Measurements from ENCODE around the gene MYO9B.
A peak's percentile ranks its signal among the peaks of the same experiment; 100 is the strongest.
"Not testable (repeated sequence)": the region's sequence is repeated elsewhere in the genome, so short reads cannot be mapped to it uniquely, and the experiment has no call there.

Gene MYO9B

DNA sequence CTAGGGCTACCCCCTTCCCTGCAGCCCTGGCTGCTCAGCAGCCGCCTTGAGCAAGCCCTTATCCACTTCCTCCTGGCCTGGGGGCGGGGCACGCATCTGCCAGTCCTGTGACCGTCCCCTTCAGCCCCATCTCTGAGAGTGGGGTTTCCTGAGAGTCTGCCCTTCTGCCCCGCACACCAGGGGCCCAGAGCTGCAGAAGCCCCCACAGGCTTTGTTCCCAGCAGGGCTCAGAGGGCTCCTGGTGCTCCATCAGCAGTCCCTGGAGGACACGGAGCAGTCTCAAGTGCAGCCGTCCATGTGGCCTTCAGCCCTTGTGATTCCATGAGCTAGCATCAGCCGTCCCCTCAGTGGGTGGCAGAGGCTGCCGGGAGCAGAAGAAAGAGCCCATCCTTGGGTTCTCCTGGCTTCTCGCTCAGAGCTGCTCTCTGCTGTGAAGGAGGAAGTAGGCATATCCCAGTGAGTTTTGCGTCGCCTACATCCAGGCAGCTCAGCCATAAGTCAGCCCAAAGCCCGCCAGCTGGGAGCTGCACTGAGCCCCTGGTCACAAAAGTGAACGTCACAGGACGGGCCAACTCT is 16.3 kb downstream of the MYO9B start:
- Histone ChIP-seq H4K91ac (ENCODE audit: low read depth, low read length) (no peak overlapping the region), H3K18ac (ENCODE audit: low read length) (no peak overlapping the region), H2BK12ac (ENCODE audit: low read length) (no peak overlapping the region), H3K27me3 (ENCODE audit: insufficient read depth, low read length) (no peaks in the 10 kb centered on the region), H2BK5ac (ENCODE audit: low read depth, low read length, poor library complexity) (no peak overlapping the region), H3K4ac (ENCODE audit: low read depth, low read length) (peak overlapping the region; percentile 31), H3K36me3 (ENCODE audit: control insufficient read depth in 1 of 2, insufficient read depth in 2 of 2, low read length in 2 of 2) (peaks cover 4 to 8% of the 10 kb centered on the region in 2 experiments), H2AFZ (ENCODE audit: insufficient read depth, low read length, poor library complexity) (no peak overlapping the region), H2BK120ac (ENCODE audit: insufficient read depth, low read length, poor library complexity) (no peak overlapping the region), H3K4me1 (ENCODE audit: control insufficient read depth in 1 of 2, insufficient read depth in 2 of 2, low read length in 2 of 2) (peaks cover 28 to 36% of the 10 kb centered on the region in 2 experiments), H3K27ac (ENCODE audit: low read depth, low read length) (no peak overlapping the region), H3K9ac (ENCODE audit: low read length) (no peak overlapping the region), H4K12ac (ENCODE audit: low read depth, low read length) (no peak overlapping the region), H4K8ac (ENCODE audit: low read depth, low read length) (no peak overlapping the region), H3K4me3 (ENCODE audit: low read depth, low read length) (no peak overlapping the region), H3K23ac (ENCODE audit: low read length) (no peak overlapping the region), H3K14ac (ENCODE audit: low read length) (no peak overlapping the region), H3K79me1 (ENCODE audit: low read length) (peaks cover 5% of the 10 kb centered on the region), H3K79me2 (ENCODE audit: control insufficient read depth, insufficient read depth, low read length, poor library complexity) (peaks cover 12% of the 10 kb centered on the region), H2AK5ac (ENCODE audit: low read length) (no peak overlapping the region), H3K4me2 (ENCODE audit: low read length) (no peak overlapping the region), H3K9me3 (ENCODE audit: insufficient read depth, low read depth, low read length) (no peaks in the 10 kb centered on the region)
- peak in 1 of 2 donors; percentile 31 for DNase-seq
- no CpG with 5 or more reads among the region's 15 CpGs for WGBS (ENCODE audit: extremely low coverage, insufficient coverage, insufficient read length)

DNA sequence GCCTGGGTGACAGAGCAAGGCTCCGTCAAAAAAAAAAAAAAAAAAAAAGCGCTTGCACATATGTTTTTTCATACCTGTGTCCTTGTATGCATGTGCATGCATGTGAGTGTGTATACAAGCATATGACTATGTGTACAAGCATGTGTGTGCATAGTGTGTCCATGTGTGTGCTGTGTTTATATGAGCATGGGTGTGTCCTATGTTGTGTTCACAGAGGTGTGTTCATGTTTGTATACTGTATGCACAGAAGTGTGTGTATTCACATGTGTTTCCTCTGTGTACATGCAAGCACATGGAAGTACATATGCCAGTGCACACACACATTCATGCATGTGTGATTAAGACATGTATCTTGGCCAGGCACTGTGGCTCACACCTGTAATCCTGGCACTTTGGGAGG is 17.1 kb downstream of the MYO9B start:
- no peak overlapping the region for H2AK5ac ChIP-seq (ENCODE audit: low read length)
- peaks cover 12% of the 10 kb centered on the region for H3K79me2 ChIP-seq (ENCODE audit: control insufficient read depth, insufficient read depth, low read length, poor library complexity)
- H3K79me1 ChIP-seq (ENCODE audit: low read length), result peaks cover 5% of the 10 kb centered on the region
- H2BK5ac ChIP-seq (ENCODE audit: low read depth, low read length, poor library complexity), result no peak overlapping the region
- no peak overlapping the region for H3K14ac ChIP-seq (ENCODE audit: low read length)
- no peak overlapping the region for H3K4me3 ChIP-seq (ENCODE audit: low read depth, low read length)
- H3K18ac ChIP-seq (ENCODE audit: low read length), result no peak overlapping the region
- peaks cover 2 to 3% of the 10 kb centered on the region in 2 experiments for H3K36me3 ChIP-seq (ENCODE audit: control insufficient read depth in 1 of 2, insufficient read depth in 2 of 2, low read length in 2 of 2)
- H3K4me2 ChIP-seq (ENCODE audit: low read length), result no peak overlapping the region
- no peak overlapping the region for H3K4ac ChIP-seq (ENCODE audit: low read depth, low read length)
- H3K9me3 ChIP-seq (ENCODE audit: insufficient read depth, low read depth, low read length), result no peaks in the 10 kb centered on the region
- no CpG with 5 or more reads among the region's 2 CpGs for WGBS (ENCODE audit: extremely low coverage, insufficient coverage, insufficient read length)
- H3K23ac ChIP-seq (ENCODE audit: low read length), result no peak overlapping the region
- H2BK12ac ChIP-seq (ENCODE audit: low read length), result no peak overlapping the region
- peaks cover 25 to 32% of the 10 kb centered on the region in 2 experiments for H3K4me1 ChIP-seq (ENCODE audit: control insufficient read depth in 1 of 2, insufficient read depth in 2 of 2, low read length in 2 of 2)
- no peak overlapping the region for H4K91ac ChIP-seq (ENCODE audit: low read depth, low read length)
- no peak overlapping the region for H2BK120ac ChIP-seq (ENCODE audit: insufficient read depth, low read length, poor library complexity)
- H3K27me3 ChIP-seq (ENCODE audit: insufficient read depth, low read length), result no peaks in the 10 kb centered on the region
- no peak overlapping the region for H2AFZ ChIP-seq (ENCODE audit: insufficient read depth, low read length, poor library complexity)
- DNase-seq, result no peak
- H3K9ac ChIP-seq (ENCODE audit: low read length), result no peak overlapping the region
- no peak overlapping the region for H4K8ac ChIP-seq (ENCODE audit: low read depth, low read length)
- H3K27ac ChIP-seq (ENCODE audit: low read depth, low read length), result no peak overlapping the region
- H4K12ac ChIP-seq (ENCODE audit: low read depth, low read length), result no peak overlapping the region

DNA sequence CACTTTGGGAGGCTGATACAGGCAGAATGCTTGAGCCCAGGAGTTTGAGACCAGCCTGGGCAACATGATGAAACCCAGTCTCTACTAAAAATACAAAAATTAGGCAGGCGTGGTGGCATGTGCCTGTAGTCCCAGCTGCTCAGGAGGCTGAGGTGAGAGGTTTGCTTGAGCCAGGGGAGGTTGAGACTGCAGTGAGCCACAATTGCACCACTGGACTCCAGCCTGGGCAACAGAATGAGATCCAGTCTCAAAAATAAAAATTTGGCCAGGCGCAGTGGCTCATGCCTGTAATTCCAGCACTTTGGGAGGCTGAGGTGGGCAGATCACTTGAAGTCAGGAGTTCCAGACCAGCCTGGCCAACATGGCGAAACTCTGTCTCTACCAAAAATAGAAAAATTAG is 19.1 kb downstream of the MYO9B start:
- not testable (repeated sequence) for H4K91ac ChIP-seq (ENCODE audit: low read depth, low read length); H3K23ac ChIP-seq (ENCODE audit: low read length); DNase-seq; H3K27me3 ChIP-seq (ENCODE audit: insufficient read depth, low read length); H3K18ac ChIP-seq (ENCODE audit: low read length); H3K4me3 ChIP-seq (ENCODE audit: low read depth, low read length); H3K9me3 ChIP-seq (ENCODE audit: insufficient read depth, low read depth, low read length); H2AK5ac ChIP-seq (ENCODE audit: low read length); H2BK120ac ChIP-seq (ENCODE audit: insufficient read depth, low read length, poor library complexity); H2AFZ ChIP-seq (ENCODE audit: insufficient read depth, low read length, poor library complexity); H3K27ac ChIP-seq (ENCODE audit: low read depth, low read length); H2BK12ac ChIP-seq (ENCODE audit: low read length); H3K4me2 ChIP-seq (ENCODE audit: low read length); H4K12ac ChIP-seq (ENCODE audit: low read depth, low read length); H3K9ac ChIP-seq (ENCODE audit: low read length); H2BK5ac ChIP-seq (ENCODE audit: low read depth, low read length, poor library complexity); H4K8ac ChIP-seq (ENCODE audit: low read depth, low read length); H3K14ac ChIP-seq (ENCODE audit: low read length); H3K36me3 ChIP-seq (ENCODE audit: control insufficient read depth in 1 of 2, insufficient read depth in 2 of 2, low read length in 2 of 2)
- peaks cover 27 to 33% of the 10 kb centered on the region in 2 experiments for H3K4me1 ChIP-seq (ENCODE audit: control insufficient read depth in 1 of 2, insufficient read depth in 2 of 2, low read length in 2 of 2)
- peaks cover 12% of the 10 kb centered on the region for H3K79me2 ChIP-seq (ENCODE audit: control insufficient read depth, insufficient read depth, low read length, poor library complexity)
- WGBS (ENCODE audit: extremely low coverage, insufficient coverage, insufficient read length), result no CpG with 5 or more reads among the region's 3 CpGs
- peaks cover 14% of the 10 kb centered on the region for H3K79me1 ChIP-seq (ENCODE audit: low read length)
- peak overlapping the region; percentile 63 for H3K4ac ChIP-seq (ENCODE audit: low read depth, low read length)

DNA sequence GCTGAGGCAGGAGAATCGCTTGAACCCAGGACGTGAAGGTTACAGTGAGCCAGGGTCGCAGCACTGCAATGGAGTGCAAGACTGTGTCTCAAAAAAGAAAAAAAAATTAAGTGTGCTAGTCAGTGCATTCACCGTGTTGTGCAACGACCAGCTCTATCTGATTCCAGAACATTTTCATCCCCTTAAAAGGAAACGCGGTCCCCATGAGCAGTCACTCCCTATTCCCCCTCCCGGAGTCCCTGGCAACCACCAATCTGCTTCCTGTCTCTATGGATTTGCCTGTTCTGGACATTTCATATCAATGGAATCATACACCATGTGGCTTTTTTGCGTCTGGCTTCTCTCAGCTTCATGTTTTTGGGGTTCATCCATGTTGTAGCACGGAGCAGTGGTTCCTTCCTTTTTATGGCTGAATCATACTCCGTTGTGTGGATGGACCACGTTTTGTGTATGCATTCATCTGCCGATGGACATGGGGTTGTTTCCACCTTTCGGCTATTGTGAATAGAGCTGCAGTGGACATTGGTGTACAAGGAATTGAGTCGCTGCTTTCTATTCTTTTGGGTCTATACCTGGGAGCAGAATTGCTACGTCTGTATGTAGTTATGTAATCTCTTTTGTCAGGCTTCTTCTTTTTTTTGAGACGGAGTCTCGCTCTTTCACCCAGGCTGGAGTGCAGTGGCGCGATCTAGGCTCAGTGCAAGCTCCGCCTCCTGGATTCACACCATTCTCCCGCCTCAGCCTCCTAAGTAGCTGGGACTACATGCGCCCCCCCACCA is 19.8 kb downstream of the MYO9B start:
- peaks cover 14% of the 10 kb centered on the region for H3K79me1 ChIP-seq (ENCODE audit: low read length)
- H4K8ac ChIP-seq (ENCODE audit: low read depth, low read length), result no peak overlapping the region
- H3K4me1 ChIP-seq (ENCODE audit: control insufficient read depth in 1 of 2, insufficient read depth in 2 of 2, low read length in 2 of 2), result peaks cover 23 to 30% of the 10 kb centered on the region in 2 experiments
- H4K12ac ChIP-seq (ENCODE audit: low read depth, low read length), result no peak overlapping the region
- no peak overlapping the region for H2AFZ ChIP-seq (ENCODE audit: insufficient read depth, low read length, poor library complexity)
- H3K9ac ChIP-seq (ENCODE audit: low read length), result no peak overlapping the region
- H2AK5ac ChIP-seq (ENCODE audit: low read length), result no peak overlapping the region
- H2BK5ac ChIP-seq (ENCODE audit: low read depth, low read length, poor library complexity), result no peak overlapping the region
- no peaks in the 10 kb centered on the region for H3K9me3 ChIP-seq (ENCODE audit: insufficient read depth, low read depth, low read length)
- no peak overlapping the region for H3K4me2 ChIP-seq (ENCODE audit: low read length)
- H3K79me2 ChIP-seq (ENCODE audit: control insufficient read depth, insufficient read depth, low read length, poor library complexity), result peaks cover 9% of the 10 kb centered on the region
- H4K91ac ChIP-seq (ENCODE audit: low read depth, low read length), result no peak overlapping the region
- H3K4me3 ChIP-seq (ENCODE audit: low read depth, low read length), result no peak overlapping the region
- H3K4ac ChIP-seq (ENCODE audit: low read depth, low read length), result peak overlapping the region; percentile 63
- H3K36me3 ChIP-seq (ENCODE audit: control insufficient read depth in 1 of 2, insufficient read depth in 2 of 2, low read length in 2 of 2), result peaks cover 2 to 3% of the 10 kb centered on the region in 2 experiments
- H2BK12ac ChIP-seq (ENCODE audit: low read length), result no peak overlapping the region
- no peaks in the 10 kb centered on the region for H3K27me3 ChIP-seq (ENCODE audit: insufficient read depth, low read length)
- WGBS (ENCODE audit: extremely low coverage, insufficient coverage, insufficient read length), result no CpG with 5 or more reads among the region's 23 CpGs
- H3K23ac ChIP-seq (ENCODE audit: low read length), result no peak overlapping the region
- peak overlapping the region; percentile 31 for H3K27ac ChIP-seq (ENCODE audit: low read depth, low read length)
- no peak overlapping the region for H3K18ac ChIP-seq (ENCODE audit: low read length)
- DNase-seq, result peak in 1 of 2 donors; percentile 57
- H2BK120ac ChIP-seq (ENCODE audit: insufficient read depth, low read length, poor library complexity), result no peak overlapping the region
- peak overlapping the region; percentile 35 for H3K14ac ChIP-seq (ENCODE audit: low read length)

Data from trophoblast cell (in vitro differentiated cells and primary cell).